GM13977 (cell line): ENCODE measurements around the gene CELF5.
A peak's percentile ranks its signal among the peaks of the same experiment; 100 is the strongest.
"Not testable (repeated sequence)": the region's sequence is repeated elsewhere in the genome, so short reads cannot be mapped to it uniquely, and the experiment has no call there.

Experiments used
- DNase-seq: peaks from one replicate; pipeline ENCODE4 v3.0.0; 2012; ENCODE audit warnings: low spot score
- CTCF ChIP-seq: IDR thresholded peaks from 2 replicates; pipeline ENCODE4 v1.5.1; 2012; ENCODE audit warnings: mild to moderate bottlenecking, control low read depth; ENCODE audit not compliant: insufficient read depth; ENCODE audit errors: extremely low read depth, missing control alignments
- in situ Hi-C: fragments of 300-500 bp; cut with MboI; formaldehyde crosslinking; loops from one replicate; pipeline ENCODE4 v1.12.0; 2022; ENCODE audit warnings: low sequenced_read_pairs, low pct_unique_long_range_greater_than_20kb, mixed read lengths, inconsistent platforms; ENCODE audit not compliant: unreplicated experiment

CELF5 gene

GRCh38 chr19:3233831-3234230, 9.4 kb downstream of the CELF5 start:
- in situ Hi-C loops: no loop called here
- TF ChIP-seq CTCF: no peak
- DNase-seq: no peak

- in situ Hi-C loops: no loop called here
- peak; percentile 47 for TF ChIP-seq CTCF
- no peak for DNase-seq
Measured at GRCh38 chr19:3234800-3235199, 10.3 kb downstream of the CELF5 start.

GRCh38 chr19:3235604-3236003, 11.1 kb downstream of the CELF5 start:
- DNase-seq, in situ Hi-C loops: not testable (repeated sequence)

GRCh38 chr19:3236272-3236671, 11.8 kb downstream of the CELF5 start:
- in situ Hi-C loops: no loop called here
- TF ChIP-seq CTCF: no peak

GRCh38 chr19:3238066-3238561, 13.7 kb downstream of the CELF5 start:
- DNase-seq: no peak
- no peak for TF ChIP-seq CTCF
- in situ Hi-C loops: no loop called here

More at GRCh38 chr19:3236272-3236671, 11.8 kb downstream of the CELF5 start:
- no peak for DNase-seq

GRCh38 chr19:3239367-3239766, 14.9 kb downstream of the CELF5 start:
- DNase-seq: no peak
- in situ Hi-C loops: no loop called here
- TF ChIP-seq CTCF: no peak

GRCh38 chr19:3243819-3244700, 19.6 kb downstream of the CELF5 start:
- in situ Hi-C loops: no loop called here
- DNase-seq: peak; percentile 50
- no peak for TF ChIP-seq CTCF
